HCT116 (cell line): ENCODE measurements around the gene ALPL. TPM values are rescaled to one million over a fixed set of nuclear protein-coding genes. Genes with fewer than 3 reads are reported as not detected.

ENCODE experiments used
- ATAC-seq: fragments of 200-7000 bp; cut with Tn5 transposase; 2 replicates; pipeline ENCODE4 v1.9.1; 2020; ENCODE audit warnings: mild to moderate bottlenecking, moderate library complexity
- BruUV-seq: library from RNA; stranded (reverse); fragments of 400-500 nt; replicated peaks from 2 replicates; lab custom pipeline; 2021; lab: Mats Ljungman, UMichigan
- CTCF ChIA-PET: fragments of 300-600 bp; sonication (Branson Sonifier 250); formaldehyde crosslinking; loops from one replicate; lab custom pipeline; 2021; ENCODE audit warnings: antibody characterized with exemption; lab: Charles Lee
- POLR2A ChIA-PET: fragments of 300-600, 350-600 bp; sonication (Branson Sonifier 250); formaldehyde crosslinking; loops from one replicate; lab custom pipeline; 2021; ENCODE audit warnings: antibody characterized with exemption; lab: Charles Lee
- RAD21 ChIA-PET, 2 experiments: fragments of 300-600 bp; sonication (Branson Sonifier 250); formaldehyde crosslinking; loops; one replicate each; lab custom pipeline; 2023; ENCODE audit warnings: low total read pairs in 2 of 2; ENCODE audit not compliant: uncharacterized antibody in 2 of 2, unreplicated experiment in 2 of 2, low non-redundant PET in 1 of 2; lab: Charles Lee
- DNase-seq: peaks from one replicate; pipeline ENCODE4 v3.0.0-alpha.2; 2010; ENCODE audit warnings: low read depth, low spot score
- H2AFZ ChIP-seq: fragments of 200-600 bp; shearing (Covaris generic), sonication (generic); 2 replicates; pipeline ENCODE4 v1.6.1; 2017; ENCODE audit warnings: low read depth, mixed run types, mixed read lengths, antibody characterized with exemption, low read length; ENCODE audit not compliant: poor library complexity, severe bottlenecking
- H3K27ac ChIP-seq: 2 replicates; pipeline ENCODE4 v1.5.1; 2012; ENCODE audit warnings: low read depth, low read length
- H3K27me3 ChIP-seq: fragments of 200-600 bp; sonication (generic); 2 replicates; pipeline ENCODE4 v1.6.1; 2016; ENCODE audit warnings: mixed run types, low read length, mixed read lengths; ENCODE audit not compliant: insufficient read depth
- H3K36me3 ChIP-seq, 2 experiments: fragments of 200-500 bp in 1 of 2; fragments of 200-600 bp in 1 of 2; sonication (Bioruptor generic) in 1 of 2; sonication (generic) in 1 of 2; 2 replicates each; pipeline versions ENCODE4 v1.5.1 to v1.6.1; 2014 to 2016; ENCODE audit warnings: low read length in 2 of 2, inconsistent platforms in 1 of 2, mixed read lengths in 1 of 2, mixed run types in 1 of 2; ENCODE audit not compliant: insufficient read depth in 2 of 2, control insufficient read depth in 1 of 2
- H3K4me1 ChIP-seq, 2 experiments: fragments of 200-600 bp in 1 of 2; sonication (generic) in 1 of 2; 2 replicates each; pipeline versions ENCODE4 v1.5.1 to v1.6.1; 2012 to 2017; ENCODE audit warnings: low read length in 2 of 2, inconsistent platforms in 1 of 2, mild to moderate bottlenecking in 1 of 2, mixed read lengths in 1 of 2, mixed run types in 1 of 2, moderate library complexity in 1 of 2; ENCODE audit not compliant: insufficient read depth in 2 of 2, control insufficient read depth in 1 of 2
- H3K4me2 ChIP-seq: fragments of 200-600 bp; sonication (generic); 2 replicates; pipeline ENCODE4 v1.6.1; 2017; ENCODE audit warnings: mixed run types, low read length, mixed read lengths
- H3K4me3 ChIP-seq, 2 experiments: fragments of 200-600 bp in 1 of 2; sonication (generic) in 1 of 2; replicated peaks in 1 of 2; 2 replicates each; pipeline ENCODE4 v1.5.1; 2011 to 2016; ENCODE audit warnings: low read length in 2 of 2, control low read depth in 1 of 2, low read depth in 1 of 2, mild to moderate bottlenecking in 1 of 2, mixed read lengths in 1 of 2, mixed run types in 1 of 2
- H3K79me2 ChIP-seq: fragments of 200-600 bp; sonication (generic); 2 replicates; pipeline ENCODE4 v1.6.1; 2017; ENCODE audit warnings: mild to moderate bottlenecking, mixed run types, low read length, moderate library complexity, mixed read lengths; ENCODE audit not compliant: insufficient read depth
- H3K9ac ChIP-seq: fragments of 200-600 bp; sonication (generic); 2 replicates; pipeline ENCODE4 v1.6.1; 2016; ENCODE audit warnings: low read length, mixed read lengths
- H3K9me2 ChIP-seq: fragments of 200-600 bp; sonication (generic), shearing (Covaris generic); 2 replicates; pipeline ENCODE4 v1.6.1; 2017; ENCODE audit warnings: mixed run types, mild to moderate bottlenecking, moderate library complexity; ENCODE audit not compliant: insufficient read depth
- H3K9me3 ChIP-seq, 2 experiments: fragments of 200-500 bp in 1 of 2; fragments of 200-600 bp in 1 of 2; sonication (Bioruptor generic) in 1 of 2; sonication (generic) in 1 of 2; 2 replicates each; pipeline ENCODE4 v1.6.1; 2014 to 2017; ENCODE audit warnings: low read length in 2 of 2, mixed read lengths in 2 of 2, inconsistent platforms in 1 of 2, low read depth in 1 of 2, mild to moderate bottlenecking in 1 of 2, mixed run types in 1 of 2, moderate library complexity in 1 of 2; ENCODE audit not compliant: control insufficient read depth in 1 of 2, insufficient read depth in 1 of 2
- H4K20me1 ChIP-seq: fragments of 200-600 bp; sonication (generic), shearing (Covaris generic); 2 replicates; pipeline ENCODE4 v1.6.1; 2017; ENCODE audit warnings: mixed run types, mild to moderate bottlenecking, moderate library complexity; ENCODE audit not compliant: insufficient read depth
- ATF3 ChIP-seq: IDR thresholded peaks from 2 replicates; pipeline ENCODE4 v1.6.1; 2012
- CTCF ChIP-seq, 3 experiments: fragments of 200-600 bp in 1 of 3; sonication (generic) in 1 of 3; IDR thresholded peaks in 2 of 3; conservative IDR thresholded peaks in 1 of 3; 2 replicates each; pipeline ENCODE4 v1.5.1; 2012 to 2017; ENCODE audit warnings: low read depth in 2 of 3, low read length in 2 of 3, antibody characterized with exemption in 1 of 3, borderline replicate concordance in 1 of 3, control low read depth in 1 of 3, mild to moderate bottlenecking in 1 of 3, mixed read lengths in 1 of 3, mixed run types in 1 of 3, moderate library complexity in 1 of 3; ENCODE audit not compliant: insufficient read depth in 1 of 3
- EZH2phosphoT487 ChIP-seq: fragments of 200-600 bp; IDR thresholded peaks from 2 replicates; pipeline ENCODE4 v1.6.1; 2018; ENCODE audit warnings: antibody characterized with exemption, borderline replicate concordance
- JUND ChIP-seq: IDR thresholded peaks from 2 replicates; pipeline ENCODE4 v1.6.1; 2012
- RAD21 ChIP-seq: IDR thresholded peaks from 2 replicates; pipeline ENCODE4 v1.6.1; 2012; ENCODE audit warnings: low read depth, mild to moderate bottlenecking
- SP1 ChIP-seq: IDR thresholded peaks from 2 replicates; pipeline ENCODE4 v1.6.1; 2012; ENCODE audit warnings: low read depth
- YY1 ChIP-seq: IDR thresholded peaks from 2 replicates; pipeline ENCODE4 v1.6.1; 2011; ENCODE audit warnings: low read length, low read depth, moderate library complexity, mild to moderate bottlenecking; ENCODE audit not compliant: insufficient replicate concordance; ENCODE audit errors: extremely low read depth
- ZNF274 ChIP-seq: fragments of 200-500 bp; sonication (Bioruptor generic); IDR thresholded peaks from 2 replicates; pipeline ENCODE4 v1.6.1; 2014; ENCODE audit warnings: mild to moderate bottlenecking, low read depth, low read length, inconsistent platforms
- intact Hi-C: fragments of 100-400 bp; cut with micrococcal nuclease; formaldehyde crosslinking; loops from 2 replicates; pipeline ENCODE4 v1.10.0; 2022
- total RNA-seq: library from RNA; stranded (reverse); gene quantifications from one replicate; pipeline ENCODE4 v1.2.1, GENCODE V29; 2021; ENCODE audit not compliant: unreplicated experiment

ALPL gene
- total RNA-seq, 1 experiment from 2014 or later = 0.61 TPM

DNA sequence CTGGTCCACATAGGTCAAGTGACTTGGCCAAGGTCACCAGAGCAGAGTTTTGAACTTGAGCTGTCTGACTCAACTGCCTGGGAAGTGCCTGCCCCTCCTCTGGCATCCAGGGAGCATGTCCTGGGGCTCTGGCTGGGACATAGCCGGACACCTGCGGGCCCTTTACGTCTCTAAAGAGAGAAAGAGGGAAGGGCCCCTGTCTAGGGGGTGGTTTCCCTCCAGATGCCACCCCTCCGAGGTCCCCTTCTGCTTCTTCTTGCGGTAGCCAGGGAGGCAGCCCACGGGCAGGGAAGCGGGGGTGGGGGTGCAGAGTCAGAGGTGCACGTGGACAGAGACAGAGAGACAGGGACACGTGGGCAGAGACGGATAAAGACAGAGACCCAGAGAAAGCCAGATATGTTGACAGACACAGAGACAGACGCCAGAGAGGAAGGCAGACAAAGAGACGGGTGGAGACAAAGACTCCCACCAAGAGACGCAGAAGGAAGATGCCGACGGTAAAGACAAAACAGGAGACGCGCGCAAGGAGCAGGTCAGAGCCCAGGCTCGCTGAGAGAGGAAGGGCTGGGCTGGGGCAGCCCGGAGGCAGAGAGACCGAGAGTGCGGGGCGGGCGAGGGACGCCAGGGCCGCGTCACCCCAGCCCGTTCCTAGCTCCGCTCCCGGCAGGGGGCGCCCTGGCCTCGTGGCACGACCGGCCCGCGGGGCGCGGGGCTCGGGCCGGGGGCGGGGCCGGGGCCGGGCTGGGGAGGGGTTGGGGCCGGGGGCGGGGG lies 458 bp upstream of the ALPL start (continued):
- TF ChIP-seq CTCF (IDR thresholded peaks at IDR 0.05 in 2 of 3, conservative IDR thresholded peaks at IDR 0.05 in 1 of 3; ENCODE audit: borderline replicate concordance in 1 of 3, insufficient read depth in 1 of 3, low read depth in 2 of 3, low read length in 2 of 3) (peak; percentile 32 to 62 (median 41); a peak in 5 of 6 replicates), SP1 (no peak), EZH2phosphoT487 (no peak), JUND (no peak), RAD21 (peak; percentile 66), YY1 (no peak)

DNA sequence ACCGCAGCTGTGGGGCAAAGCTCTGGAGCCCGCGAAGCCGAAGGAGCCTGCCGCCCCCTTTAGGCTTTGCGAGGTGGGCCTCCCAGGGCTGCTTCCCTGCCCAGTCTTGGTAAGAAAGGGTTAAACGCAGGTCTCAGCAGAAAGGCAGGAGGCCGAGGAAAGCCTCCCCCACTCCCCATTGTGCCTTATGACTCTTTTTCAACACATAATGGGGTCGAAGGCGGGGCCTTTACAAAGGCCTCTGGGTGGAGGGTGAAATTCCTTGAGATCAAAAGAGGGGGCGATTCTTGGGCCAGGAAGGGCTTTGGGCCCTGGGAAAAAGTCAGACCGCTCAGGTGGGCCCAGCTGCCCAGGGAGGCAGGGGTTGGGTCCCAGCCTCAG lies 880 bp downstream of the ALPL start:
- no peaks in the 10 kb centered on the region for H3K27me3 ChIP-seq
- ChIA-PET CTCF (interaction anchor here (1.5 to 2.4 kb wide), 2 partner anchors 8 to 141 kb away, joined by 4 to 22 read pairs; no protein-coding TSS in a partner anchor), POLR2A (no interaction called here), RAD21 (no interaction called here)
- no peak for TF ChIP-seq ATF3
- no peak for TF ChIP-seq ZNF274
- TF ChIP-seq YY1 = no peak
- DNase-seq = no peak
- H3K9me3 ChIP-seq = no peaks in the 10 kb centered on the region
- no peak overlapping the region for H3K9ac ChIP-seq
- H3K9me2 ChIP-seq = no peaks in the 10 kb centered on the region
- H3K79me2 ChIP-seq = no peaks in the 10 kb centered on the region
- H4K20me1 ChIP-seq = no peaks in the 10 kb centered on the region
- ATAC-seq = no peak
- H3K4me3 ChIP-seq = no peak overlapping the region
- no TSS peak for BruUV-seq
- intact Hi-C loops = loop anchor here (2.0 to 10.0 kb wide), 2 partner anchors 65 to 145 kb away; no protein-coding TSS in a partner anchor
- no peaks in the 10 kb centered on the region for H3K36me3 ChIP-seq
- no peak overlapping the region for H2AFZ ChIP-seq
- no peak overlapping the region for H3K27ac ChIP-seq
- peaks cover 2 to 5% of the 10 kb centered on the region in 2 experiments; a peak in 3 of 4 replicates for H3K4me1 ChIP-seq
- H3K4me2 ChIP-seq = no peak overlapping the region
